GM18520 (cell line): ENCODE results near the gene DNAI2.

Source experiments
- ATAC-seq: cut with Tn5 transposase; IDR thresholded peaks from one replicate; pipeline ENCODE4 v1.9.1; 2021; ENCODE audit not compliant: unreplicated experiment

DNAI2 gene

DNA sequence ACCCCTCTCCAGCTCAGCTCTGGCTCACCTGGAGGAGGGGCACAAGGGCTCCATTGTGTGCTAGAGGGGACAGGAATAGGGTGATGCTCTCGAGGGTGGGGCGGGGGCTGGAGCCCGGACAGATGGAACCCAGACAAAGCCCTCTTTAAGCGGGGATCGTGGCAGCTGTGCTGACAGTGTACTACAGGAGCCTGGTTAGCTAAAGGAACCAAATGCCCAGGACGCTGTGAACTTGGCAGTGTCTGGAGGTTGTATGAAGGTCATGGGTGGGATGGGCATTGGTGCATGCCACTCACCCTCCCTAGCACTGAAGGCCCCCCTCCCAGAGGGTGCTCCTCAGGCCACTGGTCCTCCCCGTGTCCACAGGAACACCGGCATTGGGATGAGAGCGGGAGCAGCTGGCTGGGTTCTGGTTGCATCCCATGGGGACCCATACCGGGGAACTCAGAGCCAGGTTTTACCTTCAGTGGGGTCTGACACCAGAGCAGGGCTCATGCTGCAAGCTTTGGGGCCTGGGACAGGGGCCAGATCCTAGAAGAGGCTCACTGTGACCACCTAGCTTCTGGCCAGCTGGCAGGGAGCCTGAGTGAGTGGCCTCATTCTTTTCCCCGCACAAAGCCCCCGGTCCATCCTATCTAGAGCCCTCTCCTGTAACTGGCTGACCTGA is 63.9 kb downstream of the DNAI2 start:
- ATAC-seq = no peak

DNA sequence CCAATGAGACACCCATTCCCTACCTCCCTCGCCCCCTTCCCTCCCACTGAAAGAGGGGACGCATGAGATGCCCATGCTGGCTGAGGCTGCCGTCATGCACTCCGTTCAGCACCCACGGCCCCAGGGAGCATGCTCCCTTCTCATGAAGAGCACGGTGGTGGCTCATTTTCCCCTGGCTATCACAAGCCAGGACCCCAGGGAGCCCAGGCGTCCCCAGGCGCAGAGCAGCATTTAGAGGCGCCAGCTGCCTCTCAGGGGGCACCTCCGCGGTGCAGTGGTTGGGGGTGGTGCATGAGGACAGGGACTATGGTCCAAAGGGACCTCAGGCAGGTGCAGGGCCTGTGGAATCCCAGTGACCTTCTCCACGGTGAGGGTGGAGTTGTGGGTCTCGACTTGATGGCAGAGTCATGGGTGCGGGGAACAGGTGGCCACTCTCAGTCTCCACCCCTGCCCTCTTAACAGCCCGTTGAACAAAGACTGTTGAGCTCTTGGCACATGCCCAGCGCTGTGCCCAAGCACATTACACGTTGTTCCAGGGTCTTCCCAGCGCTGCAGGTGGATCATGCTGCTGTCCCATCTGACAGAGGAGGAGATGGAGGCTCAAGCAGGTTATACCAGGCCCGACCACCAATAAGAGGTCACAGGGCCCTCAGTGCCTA is 65.6 kb downstream of the DNAI2 start:
- no peak for ATAC-seq

DNA sequence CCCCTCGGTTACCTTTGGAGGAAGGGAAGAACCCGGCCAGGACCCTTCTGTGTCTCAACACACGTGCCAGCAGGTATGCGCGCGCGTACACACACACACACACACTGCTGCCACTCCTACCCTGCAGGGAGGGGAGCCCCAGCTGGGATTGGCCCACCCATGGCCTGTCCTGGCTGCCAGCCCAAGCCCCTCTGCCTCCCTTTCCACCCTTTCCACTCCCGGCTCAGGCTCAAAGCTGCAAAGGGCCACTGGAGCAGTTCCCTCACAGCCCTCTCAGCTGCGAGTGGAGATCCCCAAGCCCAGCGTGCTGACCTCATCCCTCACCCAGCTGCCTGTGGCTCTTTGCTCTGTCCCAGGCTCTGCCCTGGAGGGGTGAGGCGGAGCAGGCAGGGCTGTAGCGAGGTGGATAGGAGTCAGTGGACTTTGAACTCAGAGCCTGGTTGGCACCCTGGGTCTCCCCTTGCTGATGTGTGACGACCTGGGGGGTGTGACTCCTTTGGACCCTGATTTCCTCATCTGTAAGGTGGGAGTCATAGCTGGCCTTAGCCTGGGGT is 66.5 kb downstream of the DNAI2 start:
- ATAC-seq = no peak

DNA sequence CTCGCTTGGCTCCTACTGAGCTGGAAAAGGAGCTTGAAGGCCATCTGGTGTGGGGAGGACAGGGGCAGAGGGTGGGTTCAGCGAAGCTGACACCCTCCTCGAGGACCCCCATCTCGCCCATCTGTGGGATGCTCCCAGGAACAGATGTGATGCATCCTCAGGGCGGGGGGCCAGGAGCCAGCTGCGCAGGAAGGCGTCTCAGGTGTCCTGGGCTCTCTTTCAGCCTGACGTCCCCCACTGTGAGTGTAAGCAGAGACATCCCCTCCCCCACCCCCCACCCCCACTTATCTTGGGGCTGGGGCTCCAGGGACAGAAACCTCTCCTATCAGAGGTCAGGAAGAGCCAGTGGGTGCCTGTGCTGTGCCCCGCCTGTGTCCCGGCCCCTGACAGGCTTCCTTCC is 68.2 kb downstream of the DNAI2 start:
- ATAC-seq = no peak

DNA sequence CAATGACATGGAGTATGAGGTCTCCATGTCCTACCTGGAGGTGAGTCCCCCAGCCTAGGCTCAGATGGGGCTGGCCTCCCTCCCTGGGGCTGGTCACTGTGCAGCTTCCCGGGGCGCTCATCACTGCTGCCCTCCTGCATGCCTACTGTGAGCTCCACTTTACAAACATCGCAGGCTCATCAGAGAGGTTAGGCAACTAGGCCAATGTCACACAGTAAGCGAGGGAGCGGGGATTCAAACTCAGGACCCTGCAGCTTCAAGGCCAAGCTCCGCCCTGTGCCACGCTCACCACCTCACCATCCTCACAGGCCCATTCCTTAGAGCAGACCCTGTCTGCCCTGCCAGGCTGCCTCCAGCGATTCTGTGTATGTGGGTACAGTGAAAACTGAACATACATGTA is 69.1 kb downstream of the DNAI2 start:
- no peak for ATAC-seq

DNA sequence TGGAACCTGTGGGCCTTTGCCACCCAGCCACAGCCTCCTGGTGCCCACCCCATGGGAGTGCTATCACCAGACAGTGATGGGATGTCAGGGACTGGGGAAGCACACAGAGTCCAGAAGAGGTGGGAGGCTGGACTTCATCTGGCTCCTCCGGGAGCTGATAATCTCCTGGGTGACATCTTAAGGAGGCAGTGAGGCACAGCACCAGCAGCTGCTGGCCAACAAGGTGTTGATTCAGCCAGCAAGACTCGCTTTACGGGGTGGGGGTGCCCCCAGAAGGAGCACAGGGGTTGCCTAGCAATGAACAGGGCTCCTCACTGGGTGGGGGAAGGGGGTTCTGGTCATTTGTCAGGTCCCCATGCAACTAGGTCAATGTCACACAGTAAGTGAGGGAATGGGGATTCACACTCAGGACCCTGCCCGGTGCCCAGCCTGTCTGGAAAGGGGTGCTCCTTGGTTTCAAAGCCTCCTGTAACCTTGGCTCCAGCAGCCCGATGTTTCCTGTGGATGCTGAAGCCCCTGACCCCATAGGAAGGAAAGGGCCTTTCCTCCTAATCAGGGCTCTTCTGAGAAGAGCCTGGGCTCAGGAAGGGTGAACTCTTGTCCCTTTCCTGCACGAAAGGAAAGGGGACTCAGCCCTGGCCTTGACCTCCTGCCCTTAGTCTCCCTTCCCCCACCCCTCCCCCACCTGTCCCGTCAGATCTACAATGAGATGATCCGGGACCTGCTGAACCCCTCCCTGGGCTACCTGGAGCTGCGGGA is 69.7 kb downstream of the DNAI2 start:
- ATAC-seq = no peak

DNA sequence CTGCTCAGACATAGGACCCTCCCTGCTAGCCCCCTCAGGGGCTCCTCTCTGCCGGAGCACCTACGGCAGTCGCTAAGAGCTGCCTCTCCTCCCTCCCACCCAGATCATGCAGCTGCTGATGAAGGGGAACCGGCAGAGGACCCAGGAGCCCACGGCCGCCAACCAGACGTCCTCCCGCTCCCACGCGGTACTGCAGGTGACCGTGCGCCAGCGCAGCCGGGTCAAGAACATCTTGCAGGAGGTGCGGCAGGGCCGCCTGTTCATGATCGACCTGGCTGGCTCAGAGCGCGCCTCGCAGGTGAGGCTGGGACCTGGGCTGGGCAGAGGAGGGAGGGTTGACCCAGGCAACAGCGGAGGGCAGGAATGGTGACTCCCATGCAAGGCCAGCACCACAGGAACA is 70.6 kb downstream of the DNAI2 start:
- no peak for ATAC-seq

DNA sequence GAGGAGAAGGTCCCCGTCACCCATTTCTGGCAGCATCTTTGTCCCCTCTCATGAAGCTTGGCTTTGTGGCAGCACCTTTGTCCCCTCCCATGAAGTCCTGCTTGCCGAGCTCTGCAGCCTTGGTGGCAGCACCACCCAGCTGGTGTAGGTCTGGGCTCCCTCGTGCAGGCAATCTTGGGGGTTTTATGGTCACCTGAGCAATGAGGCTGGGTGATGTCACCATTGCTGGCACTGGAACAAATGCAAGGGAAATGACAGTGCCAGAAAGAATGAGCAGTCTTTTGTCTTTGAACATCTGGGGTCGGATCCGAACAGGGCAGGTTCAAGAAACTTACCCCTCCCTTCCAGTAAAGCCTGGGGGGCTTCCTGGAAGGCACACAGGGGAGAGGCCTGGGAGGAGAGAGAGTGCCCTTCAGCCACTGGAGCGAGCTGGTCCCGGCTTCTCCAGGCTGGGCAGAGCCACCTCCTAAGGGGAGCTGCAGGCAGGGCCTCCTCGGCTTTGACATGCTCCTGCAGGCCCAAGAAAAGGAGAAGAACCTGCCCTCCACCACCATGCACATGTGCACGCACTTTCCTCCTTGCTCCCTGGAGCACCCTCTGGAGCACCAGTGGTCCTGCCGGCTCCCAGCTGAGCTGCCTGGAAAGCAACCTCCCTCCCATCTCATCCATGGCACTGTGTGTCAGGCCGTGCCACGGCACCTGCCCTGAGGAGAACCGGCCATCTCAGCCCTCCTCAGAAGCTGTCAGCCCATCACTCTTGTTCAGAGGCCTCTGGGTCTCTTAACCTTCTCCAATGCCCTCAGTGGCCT is 71.6 kb downstream of the DNAI2 start:
- ATAC-seq = no peak

DNA sequence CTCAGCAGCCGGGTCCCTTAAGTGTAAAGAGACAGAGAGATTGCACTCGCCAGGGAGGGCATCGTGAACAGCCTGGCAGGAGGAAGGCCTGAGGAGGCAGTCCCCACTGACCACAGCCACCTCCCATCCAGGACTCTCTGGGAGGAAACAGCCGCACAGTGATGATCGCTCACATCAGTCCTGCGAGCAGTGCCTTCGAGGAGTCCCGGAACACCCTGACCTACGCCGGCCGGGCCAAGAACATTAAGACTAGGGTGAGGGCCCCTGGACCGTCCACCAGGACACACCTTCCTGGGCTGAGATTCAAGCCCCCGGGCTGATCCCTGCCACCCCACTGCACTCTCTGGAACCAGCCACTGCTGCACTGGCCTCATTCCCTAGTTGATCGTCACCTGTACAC is 73.6 kb downstream of the DNAI2 start:
- no peak for ATAC-seq

DNA sequence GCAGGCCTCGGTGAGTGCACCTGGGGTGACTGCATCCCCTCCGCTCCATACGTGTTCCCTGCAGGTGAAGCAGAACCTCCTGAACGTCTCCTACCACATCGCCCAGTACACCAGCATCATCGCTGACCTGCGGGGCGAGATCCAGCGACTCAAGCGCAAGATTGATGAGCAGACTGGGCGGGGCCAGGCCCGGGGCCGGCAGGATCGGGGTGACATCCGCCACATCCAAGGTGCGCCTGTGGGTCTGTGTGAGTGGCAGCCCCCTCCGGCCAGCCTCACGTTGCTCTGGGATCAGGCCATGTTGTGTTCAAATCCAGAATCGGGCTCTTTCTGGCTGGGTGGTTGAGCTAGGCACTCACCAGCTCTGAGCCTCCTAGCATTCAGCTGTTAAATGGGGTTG is 75.1 kb downstream of the DNAI2 start:
- no peak for ATAC-seq

DNA sequence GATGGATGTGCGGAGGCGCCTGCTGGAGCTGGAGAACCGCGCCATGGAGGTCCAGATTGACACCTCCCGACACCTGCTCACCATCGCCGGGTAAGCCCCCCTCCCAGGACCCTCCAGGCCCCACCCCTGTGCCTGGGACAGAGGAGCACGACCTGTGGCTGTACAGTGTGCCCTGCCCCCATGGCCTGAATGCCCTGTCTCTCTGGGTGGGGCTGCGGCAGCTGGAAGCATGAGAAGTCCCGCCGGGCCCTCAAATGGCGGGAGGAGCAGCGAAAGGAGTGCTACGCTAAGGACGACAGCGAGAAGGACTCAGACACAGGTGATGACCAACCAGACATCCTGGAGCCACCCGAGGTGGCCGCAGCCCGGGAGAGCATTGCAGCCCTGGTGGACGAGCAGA is 76.5 kb downstream of the DNAI2 start:
- ATAC-seq = no peak

DNA sequence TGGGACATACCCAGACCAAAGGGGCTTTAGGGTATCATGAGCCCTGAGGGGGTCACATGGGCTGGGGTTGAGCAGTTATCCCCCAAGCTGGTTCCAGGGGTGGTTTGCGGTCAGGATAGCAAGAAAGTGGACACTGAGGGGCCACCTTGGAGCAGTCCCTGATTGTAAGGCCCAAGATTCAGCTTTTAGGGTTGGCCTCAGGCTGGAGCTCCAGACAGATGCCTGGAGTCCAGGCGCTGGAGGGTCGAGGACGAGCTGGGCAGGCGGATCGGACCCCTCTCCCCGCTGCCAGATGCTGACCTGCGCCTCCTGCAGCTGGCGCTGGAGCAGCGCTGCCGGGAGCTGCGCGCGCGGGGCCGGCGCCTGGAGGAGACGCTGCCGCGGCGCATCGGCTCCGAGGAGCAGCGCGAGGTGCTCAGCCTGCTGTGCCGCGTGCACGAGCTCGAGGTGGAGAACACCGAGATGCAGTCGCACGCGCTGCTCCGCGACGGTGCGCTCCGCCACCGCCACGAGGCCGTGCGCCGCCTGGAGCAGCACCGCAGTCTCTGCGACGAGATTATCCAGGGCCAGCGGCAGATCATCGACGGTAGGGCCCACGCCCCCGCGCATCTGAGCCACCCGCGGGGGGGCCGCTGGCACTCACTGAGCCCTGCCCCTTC is 77.6 kb downstream of the DNAI2 start:
- no peak for ATAC-seq

DNA sequence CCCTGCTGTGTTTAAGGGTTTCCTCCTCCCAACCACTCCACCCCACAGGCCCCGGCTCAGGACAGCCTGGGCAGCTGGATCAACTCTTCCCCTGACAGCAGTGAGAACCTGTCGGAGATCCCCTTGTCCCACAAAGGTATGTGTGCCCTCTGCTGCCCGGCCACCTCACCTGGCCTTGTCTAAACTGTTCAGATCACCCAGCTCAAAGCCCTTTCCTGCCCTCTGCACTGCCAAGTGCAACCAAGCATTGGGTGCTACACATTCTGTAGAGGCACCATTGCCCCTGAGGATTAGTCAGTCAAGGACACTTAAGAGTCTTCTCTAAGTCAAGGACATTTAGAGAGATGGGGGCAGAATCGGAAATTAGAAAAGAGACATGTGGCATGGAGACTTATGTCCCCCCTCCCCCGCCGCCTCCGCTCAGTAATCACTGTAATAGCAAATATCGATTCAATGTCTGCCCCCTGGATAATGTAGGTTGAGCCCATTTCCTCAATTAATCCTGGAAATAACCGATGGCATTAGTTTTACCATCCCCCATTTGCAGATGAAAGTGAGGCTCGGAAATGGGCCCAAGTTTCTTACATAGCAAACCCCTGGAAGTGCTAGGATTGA is 79.5 kb downstream of the DNAI2 start:
- no peak for ATAC-seq

DNA sequence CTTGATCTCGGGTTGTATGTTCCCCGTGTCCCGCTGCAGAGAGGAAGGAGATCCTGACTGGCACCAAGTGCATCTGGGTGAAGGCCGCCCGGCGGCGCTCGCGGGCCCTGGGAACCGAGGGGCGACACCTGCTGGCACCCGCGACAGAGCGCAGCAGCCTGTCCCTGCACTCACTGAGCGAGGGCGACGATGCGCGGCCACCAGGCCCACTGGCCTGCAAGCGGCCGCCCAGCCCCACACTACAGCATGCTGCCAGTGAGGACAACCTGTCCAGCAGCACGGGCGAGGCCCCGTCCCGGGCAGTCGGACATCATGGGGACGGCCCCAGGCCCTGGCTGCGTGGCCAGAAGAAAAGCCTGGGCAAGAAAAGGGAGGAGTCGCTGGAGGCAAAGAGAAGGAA is 80.1 kb downstream of the DNAI2 start:
- ATAC-seq = no peak

DNA sequence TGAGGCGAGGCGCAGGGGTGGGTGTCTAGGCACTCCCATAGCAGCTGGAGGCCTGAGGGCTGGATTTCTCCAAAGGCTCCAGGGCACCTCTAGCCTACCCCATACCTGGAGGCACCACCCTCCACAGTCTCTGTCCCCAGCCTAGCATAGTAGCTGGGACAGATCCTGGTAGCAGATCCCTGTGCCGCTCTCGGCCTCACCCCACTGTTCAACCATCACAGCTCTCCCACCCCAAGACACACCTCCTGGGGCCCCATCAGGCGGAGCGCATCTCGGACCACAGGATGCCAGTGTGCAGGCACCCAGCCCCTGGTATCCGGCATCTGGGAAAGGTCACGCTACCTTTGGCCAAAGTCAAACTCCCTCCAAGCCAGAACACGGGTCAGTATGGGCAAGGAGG is 80.5 kb downstream of the DNAI2 start:
- ATAC-seq = no peak

DNA sequence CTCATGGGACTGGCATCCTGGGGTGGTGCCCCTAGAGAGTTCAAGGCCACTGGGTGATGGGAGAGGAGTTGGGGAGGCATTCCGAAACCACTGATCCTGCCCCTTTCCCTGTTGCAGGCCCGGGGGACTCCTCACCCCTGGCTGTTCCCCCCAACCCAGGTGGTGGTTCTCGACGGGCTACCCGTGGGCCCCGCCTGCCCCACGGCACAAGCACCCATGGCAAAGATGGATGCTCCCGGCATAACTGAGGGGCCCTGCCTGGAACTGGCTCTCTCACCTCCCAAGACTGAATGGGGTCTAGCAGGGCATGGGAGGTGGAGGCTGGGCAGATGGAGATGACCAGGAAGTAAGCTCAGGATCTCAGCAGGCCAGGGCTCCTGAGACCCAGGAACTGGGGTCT is 81.0 kb downstream of the DNAI2 start:
- ATAC-seq = no peak

DNA sequence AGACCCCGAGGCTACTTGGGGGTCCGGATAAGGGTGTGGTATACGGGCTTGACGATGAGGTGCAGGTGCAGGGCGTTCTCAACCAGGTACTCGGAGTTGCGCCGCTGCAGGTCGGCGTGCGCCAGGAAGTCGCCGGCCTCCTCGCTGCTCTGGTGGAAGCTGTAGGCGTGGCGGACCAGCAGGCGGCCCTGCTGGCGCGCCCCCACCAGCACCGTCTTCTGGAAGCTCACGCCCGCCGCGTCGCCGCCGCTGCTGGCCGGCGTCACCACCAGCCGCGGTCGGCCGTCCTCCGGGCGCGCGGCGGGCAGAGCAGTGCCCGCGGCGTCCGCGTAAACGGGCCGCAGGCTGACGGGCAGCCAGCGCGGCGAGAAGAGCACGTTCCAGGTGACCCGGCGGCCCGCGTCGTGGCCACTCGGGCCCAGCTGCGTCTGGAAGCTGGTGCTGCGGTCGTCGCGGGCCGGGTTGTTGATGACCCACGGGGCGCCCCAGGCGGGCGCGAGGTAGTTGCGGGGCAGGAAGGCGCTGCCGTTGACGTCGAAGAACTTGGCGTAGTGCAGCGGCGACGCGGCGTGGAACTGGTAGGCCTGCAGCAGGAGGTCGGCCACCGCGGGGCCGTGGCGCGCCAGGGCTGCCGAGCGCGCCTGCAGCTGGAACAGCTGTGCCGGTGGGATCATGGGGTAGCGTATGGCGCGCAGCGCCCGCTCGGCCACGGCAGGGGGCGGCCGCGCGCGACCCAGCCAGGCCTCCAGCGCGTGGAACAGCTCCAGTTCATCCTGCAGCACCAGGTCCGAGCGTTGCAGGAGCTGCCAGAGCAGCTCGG is 82.8 kb downstream of the DNAI2 start:
- ATAC-seq = no peak

DNA sequence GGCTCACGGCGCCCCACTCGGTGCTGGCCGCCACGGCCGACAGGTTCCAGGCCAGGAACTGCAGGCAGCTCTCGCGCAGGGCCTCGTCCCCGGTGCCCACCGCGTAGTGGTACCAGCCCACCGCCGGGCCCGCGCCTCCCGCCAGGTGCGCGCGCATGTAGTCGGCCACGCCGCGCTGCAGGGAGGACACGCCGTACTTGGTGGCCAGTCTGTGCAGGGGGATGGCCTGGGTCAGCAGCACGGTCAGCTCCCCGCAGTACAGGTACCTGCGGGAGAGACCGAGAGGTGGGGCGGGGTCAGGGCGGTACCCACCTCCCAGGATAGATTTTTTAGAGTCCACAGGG is 83.4 kb downstream of the DNAI2 start:
- ATAC-seq = no peak

DNA sequence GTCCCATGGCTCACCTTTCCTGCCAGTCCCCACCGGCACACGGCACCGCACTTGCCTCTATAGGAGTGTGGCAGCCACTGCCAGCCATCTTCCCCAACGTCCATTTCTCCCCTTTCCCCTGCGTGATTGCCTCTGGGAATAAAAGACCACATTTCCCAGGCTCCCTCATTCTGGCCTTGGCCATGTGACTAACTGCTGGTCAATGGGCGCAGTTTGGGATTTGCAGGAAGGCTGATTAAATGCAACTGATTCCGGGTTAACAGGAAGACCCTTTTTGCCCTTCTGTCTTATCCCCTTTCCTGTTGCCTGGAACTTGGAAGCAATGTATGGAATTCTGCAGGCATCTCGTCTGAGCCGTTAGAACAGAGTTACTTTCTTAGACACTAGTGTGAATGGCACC is 84.7 kb downstream of the DNAI2 start:
- ATAC-seq = no peak

DNA sequence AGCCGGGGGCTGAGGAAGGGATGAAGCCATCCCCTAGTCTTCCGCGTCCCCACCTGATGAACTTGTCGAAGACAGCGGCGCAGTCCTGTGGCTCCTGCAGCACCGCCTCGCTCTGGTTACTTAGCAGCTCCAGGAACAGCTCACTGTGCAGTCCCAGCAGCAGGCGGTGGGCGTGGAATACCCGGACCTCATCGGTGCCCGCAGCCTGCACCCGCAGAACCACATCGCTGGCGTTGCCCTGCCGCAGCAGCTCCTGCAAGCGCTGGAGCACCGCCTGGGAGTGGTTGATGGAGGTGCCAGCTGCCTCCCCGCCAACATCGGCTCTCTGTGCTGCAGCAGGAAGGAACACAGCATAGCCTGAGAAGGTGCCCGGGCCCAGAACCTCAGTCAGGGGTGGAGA is 85.9 kb downstream of the DNAI2 start:
- no peak for ATAC-seq
